ENCODE data around the gene PCBP2. TPM values are rescaled to one million over a fixed set of nuclear protein-coding genes. Genes with fewer than 3 reads are reported as not detected.

PCBP2 gene
- total and polyA plus RNA-seq, 10 of the 15 experiments (the other 5 are each of a cell fraction or from before 2014, with no cell fraction given): 109 to 803 (median 327) TPM

- RAD21 ChIA-PET (ENCODE audit: unreplicated experiment): no interaction called here
- CTCF ChIA-PET: interaction anchor here (2.3 kb wide), 1 partner anchor 13 kb away, joined by 8 read pairs; no protein-coding TSS in a partner anchor
- no TSS peak for BruUV-seq (replicated peaks)
- Histone ChIP-seq H3K27me3 (replicated peaks in 1 of 2; ENCODE audit: control insufficient read depth in 2 of 2, insufficient read depth in 2 of 2, low read length in 1 of 2) (no peaks in the 10 kb centered on the region), H3K27ac (ENCODE audit: control insufficient read depth, insufficient read depth) (no peak overlapping the region), H2AFZ (ENCODE audit: control insufficient read depth, low read depth, low read length) (no peak overlapping the region), H3K4me2 (ENCODE audit: control insufficient read depth, insufficient read depth) (no peak overlapping the region), H4K20me1 (ENCODE audit: control insufficient read depth, insufficient read depth) (peaks cover 17% of the 10 kb centered on the region), H3K4me1 (ENCODE audit: control insufficient read depth, insufficient read depth, low read length) (peaks cover 4% of the 10 kb centered on the region), H3K36me3 (ENCODE audit: control insufficient read depth in 2 of 2, insufficient read depth in 2 of 2, low read length in 1 of 2) (peaks cover 39 to 80% of the 10 kb centered on the region in 2 experiments), H3K79me2 (ENCODE audit: control insufficient read depth, insufficient read depth, low read length) (peaks cover 35% of the 10 kb centered on the region), H3K4me3 (no peak overlapping the region), H3K9ac (ENCODE audit: control insufficient read depth, insufficient read depth, low read length) (no peak overlapping the region), H3K9me3 (replicated peaks; ENCODE audit: control insufficient read depth, insufficient read depth, low read length) (no peaks in the 10 kb centered on the region)
- in situ Hi-C loops (cut with MboI) (no loop called here), intact Hi-C loops (cut with micrococcal nuclease; ENCODE audit: unreplicated experiment) (no loop called here)
- no peak for DNase-seq (ENCODE audit: low read depth, low spot score)
- WGBS (ENCODE audit: insufficient coverage, insufficient replicate concordance, low lambda C conversion rate, missing lambda C conversion rate): 20% methylated on average over 5 of the region's 5 CpGs
- 0 out of 3 replicates have a peak, but pooled peaks have one; percentile 7 for ATAC-seq
- SMC1A ChIA-PET (ENCODE audit: uncharacterized antibody, unreplicated experiment): interaction anchor here (1.4 kb wide), 1 partner anchor 15 kb away, joined by 3 read pairs; no protein-coding TSS in a partner anchor
- FAIRE-seq: no peak
- POLR2A ChIA-PET: interaction anchor here (0.6 kb wide), 4 partner anchors 12 to 18 kb away, joined by 3 read pairs; no protein-coding TSS in a partner anchor
- no peak for TF ChIP-seq USF1 (IDR thresholded peaks at IDR 0.05; ENCODE audit: borderline replicate concordance, extremely low read length, insufficient read depth, low read depth, low read length)
- TF ChIP-seq MAX (IDR thresholded peaks at IDR 0.05; ENCODE audit: low read depth, low read length): no peak
- no peak for TF ChIP-seq KDM1A (IDR thresholded peaks at IDR 0.05; ENCODE audit: borderline replicate concordance)
- no peak for TF ChIP-seq CTCF (IDR thresholded peaks at IDR 0.05 in 2 of 3, conservative IDR thresholded peaks at IDR 0.05 in 1 of 3; ENCODE audit: control insufficient read depth in 2 of 3, extremely low read depth in 1 of 3, insufficient read depth in 1 of 3, low read depth in 3 of 3, low read length in 3 of 3)
- TF ChIP-seq ATF7 (IDR thresholded peaks at IDR 0.05; ENCODE audit: low read depth): no peak
- TF ChIP-seq MYC (IDR thresholded peaks at IDR 0.05; ENCODE audit: insufficient read depth, insufficient read length, insufficient replicate concordance, low read length, severe bottlenecking): no peak
- no peak for TF ChIP-seq NFIC (IDR thresholded peaks at IDR 0.05; ENCODE audit: low read depth, low read length)
- TF ChIP-seq CHD2 (IDR thresholded peaks at IDR 0.05; ENCODE audit: borderline replicate concordance, low read depth, low read length): no peak
- TF ChIP-seq IRF4 (IDR thresholded peaks at IDR 0.05; ENCODE audit: low read depth, low read length): no peak
- TF ChIP-seq EED (IDR thresholded peaks at IDR 0.05; ENCODE audit: low read depth): no peak
- TF ChIP-seq TAF1 (IDR thresholded peaks at IDR 0.05; ENCODE audit: borderline replicate concordance, low read depth, low read length): no peak
- TF ChIP-seq ASH2L (IDR thresholded peaks at IDR 0.05; ENCODE audit: borderline replicate concordance, low read depth): no peak
- TF ChIP-seq REST (IDR thresholded peaks at IDR 0.05; ENCODE audit: low read depth, low read length): no peak
- no peak for TF ChIP-seq ZNF622 (IDR thresholded peaks at IDR 0.05)
- no peak for TF ChIP-seq CBX5 (IDR thresholded peaks at IDR 0.05; ENCODE audit: low read depth)
These were observed 12.1 kb downstream of the PCBP2 start for GRCh38 chr12:53463802-53464560.

Data from GM12878 (cell line).